ENCODE data around the gene OCA2.

GRCh38 chr15:27955087-27955486 lies 144.0 kb downstream of the OCA2 start:
- TF ChIP-seq CTCF (CRISPR knock-in tag; IDR thresholded peaks at IDR 0.05), result no peak
- no peak for TF ChIP-seq ZFP41 (CRISPR knock-in tag; IDR thresholded peaks at IDR 0.05; ENCODE audit: borderline replicate concordance)
- no peak for TF ChIP-seq CHD2 (IDR thresholded peaks at IDR 0.05; ENCODE audit: low read depth, low read length)
- no peak for TF ChIP-seq ZFX (CRISPR knock-in tag; IDR thresholded peaks at IDR 0.05; ENCODE audit: low read depth)
- TF ChIP-seq RBAK (CRISPR knock-in tag; IDR thresholded peaks at IDR 0.05), result no peak
- no peak for TF ChIP-seq TOE1 (CRISPR knock-in tag; IDR thresholded peaks at IDR 0.05)
- TF ChIP-seq ZNF354B (CRISPR knock-in tag; IDR thresholded peaks at IDR 0.05), result no peak
- TF ChIP-seq SMAD3 (CRISPR knock-in tag; IDR thresholded peaks at IDR 0.05), result no peak
- TF ChIP-seq SP1 (IDR thresholded peaks at IDR 0.05), result no peak
- no peak for TF ChIP-seq SP1 (CRISPR knock-in tag; IDR thresholded peaks at IDR 0.05)
- no peak for TF ChIP-seq HINFP (CRISPR knock-in tag; IDR thresholded peaks at IDR 0.05; ENCODE audit: low read depth)
- TF ChIP-seq JUND (CRISPR knock-in tag; IDR thresholded peaks at IDR 0.05), result no peak
- TF ChIP-seq HCFC1 (IDR thresholded peaks at IDR 0.05; ENCODE audit: low read depth, low read length), result no peak

Data from HepG2 (cell line).